GM19193 (cell line): ENCODE data around the gene GPHB5.

Source experiments
- POLR2A ChIP-seq: IDR thresholded peaks from 4 replicates; pipeline ENCODE4 v1.6.1; 2011; ENCODE audit not compliant: insufficient read depth, insufficient read length; ENCODE audit errors: extremely low read depth

Gene GPHB5

GRCh38 chr14:63276492-63277342 is 42.0 kb downstream of the GPHB5 start:
- TF ChIP-seq POLR2A, result no peak

GRCh38 chr14:63276016-63276415 is 42.7 kb downstream of the GPHB5 start:
- TF ChIP-seq POLR2A, result no peak

- no peak for TF ChIP-seq POLR2A
These were observed 43.1 kb downstream of the GPHB5 start for GRCh38 chr14:63275611-63276010.

- no peak for TF ChIP-seq POLR2A
These were observed 44.7 kb downstream of the GPHB5 start for GRCh38 chr14:63273717-63274655.

GRCh38 chr14:63273129-63273528 is 45.6 kb downstream of the GPHB5 start:
- TF ChIP-seq POLR2A, result no peak

- TF ChIP-seq POLR2A, result no peak
These were observed 49.0 kb downstream of the GPHB5 start for GRCh38 chr14:63269561-63270225.

- no peak for TF ChIP-seq POLR2A
These were observed 50.0 kb downstream of the GPHB5 start for GRCh38 chr14:63268771-63269170.

- TF ChIP-seq POLR2A, result no peak
These were observed 51.6 kb downstream of the GPHB5 start for GRCh38 chr14:63267171-63267570.

GRCh38 chr14:63266106-63266505 is 52.6 kb downstream of the GPHB5 start:
- TF ChIP-seq POLR2A, result no peak
